Skin epidermis (tissue), 12 donors: ENCODE measurements around the gene PFKFB3.
A peak's percentile ranks its signal among the peaks of the same experiment; 100 is the strongest.
"Not testable (repeated sequence)": the region's sequence is repeated elsewhere in the genome, so short reads cannot be mapped to it uniquely, and the experiment has no call there.

Experiments
- H3K27ac ChIP-seq, 21 experiments: fragments of 200-600 bp; sonication (generic) in 11 of 21; one replicate each; pipeline ENCODE4 v1.5.0; 2020; ENCODE audit warnings: mild to moderate bottlenecking in 3 of 21, inconsistent platforms in 2 of 21, moderate library complexity in 2 of 21
- H3K4me3 ChIP-seq, 7 experiments: fragments of 200-600 bp; sonication (generic) in 2 of 7; one replicate each; pipeline ENCODE4 v1.5.0; 2020; ENCODE audit warnings: inconsistent platforms in 2 of 7, mild to moderate bottlenecking in 2 of 7, moderate library complexity in 1 of 7

Gene PFKFB3

DNA sequence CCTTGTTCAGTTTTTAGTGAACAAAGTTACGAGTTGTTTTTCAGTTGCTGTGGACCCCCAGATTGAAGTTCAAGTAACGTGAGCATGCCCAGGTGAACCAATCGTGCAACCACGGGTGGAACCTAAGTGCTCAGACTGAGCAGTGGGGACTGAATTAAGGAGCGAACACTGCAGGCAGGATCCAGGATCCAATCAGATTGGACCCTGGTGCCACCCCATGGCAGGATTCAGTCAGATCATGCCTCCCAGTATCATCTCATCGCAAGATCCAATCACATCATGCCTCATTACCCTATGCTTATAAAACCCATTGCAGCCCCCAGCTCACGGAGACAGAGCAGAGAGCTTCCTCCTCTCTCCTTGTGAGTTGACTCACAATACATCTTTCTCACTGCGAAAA, 80.9 kb downstream of the PFKFB3 start:
- Histone ChIP-seq H3K4me3 (no peak overlapping the region), H3K27ac (no peak overlapping the region)

GRCh38 chr10:6290621-6291020, 87.9 kb downstream of the PFKFB3 start:
- H3K4me3 ChIP-seq: not testable (repeated sequence)
- peak overlapping the region in 4 of 21 experiments; percentile 18 to 56 (median 45) for H3K27ac ChIP-seq

DNA sequence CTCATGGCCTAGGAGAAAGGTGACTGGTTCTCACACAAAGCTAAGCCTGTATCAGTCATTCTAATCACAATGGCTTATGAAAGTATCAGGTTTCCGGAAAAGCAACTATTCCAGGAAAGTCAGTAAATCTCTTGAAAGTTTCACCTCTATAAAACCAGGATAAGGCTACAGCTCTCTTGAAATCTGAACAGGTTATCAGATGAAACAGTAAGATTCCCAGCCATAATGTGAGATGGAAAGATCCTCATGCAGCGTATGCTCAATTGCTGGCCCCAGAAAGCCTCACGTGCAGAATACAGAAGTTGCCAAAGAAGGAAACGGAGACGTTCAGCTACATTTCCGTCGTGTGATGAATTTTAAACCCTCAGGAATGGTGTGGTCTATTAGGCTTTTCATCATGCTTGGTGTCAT, 90.0 kb downstream of the PFKFB3 start:
- H3K27ac ChIP-seq: no peak overlapping the region

DNA sequence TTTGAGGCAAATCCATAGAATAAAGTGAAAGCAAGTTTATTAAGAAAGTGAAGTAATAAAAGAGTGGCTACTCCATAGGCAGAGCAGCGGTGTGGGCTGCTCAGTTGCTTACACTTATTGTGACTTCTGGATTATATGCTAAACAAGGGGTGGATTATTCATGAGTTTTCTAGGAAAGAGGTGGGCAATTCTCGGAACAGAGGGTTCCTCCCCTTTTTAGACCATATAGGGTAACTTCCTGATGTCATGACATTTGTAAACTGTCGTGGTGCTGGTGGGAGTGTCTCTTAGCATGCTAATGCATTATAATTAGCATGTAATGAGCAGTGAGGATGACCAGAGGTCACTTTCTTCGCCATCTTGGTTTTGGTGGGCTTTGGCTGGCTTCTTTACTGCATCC, 93.7 kb downstream of the PFKFB3 start:
- H3K4me3 ChIP-seq: not testable (repeated sequence)
- peak overlapping the region in 7 of 21 experiments; percentile 9 to 63 (median 42) for H3K27ac ChIP-seq

More for the DNA sequence above, 90.0 kb downstream of the PFKFB3 start:
- H3K4me3 ChIP-seq: no peak overlapping the region

DNA sequence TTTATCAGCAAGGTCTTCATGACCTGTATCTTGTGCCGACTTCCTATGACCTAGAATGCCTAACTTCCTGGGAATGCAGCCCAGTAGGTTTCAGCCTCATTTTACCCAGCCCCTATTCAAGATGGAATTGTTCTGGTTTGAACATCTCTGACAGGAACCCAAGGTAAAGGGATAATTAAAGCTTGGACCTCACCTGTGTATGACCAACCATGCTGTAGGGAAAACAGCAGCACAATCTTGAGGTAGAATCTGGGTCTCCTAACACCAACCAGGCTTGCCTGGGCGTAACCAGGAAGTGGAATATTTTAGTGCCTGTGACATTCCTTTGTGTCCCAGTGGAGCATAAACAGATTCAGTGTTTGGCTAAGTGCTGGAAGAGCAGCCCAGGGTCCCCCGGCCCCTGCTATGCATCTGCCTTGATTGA, 94.1 kb downstream of the PFKFB3 start:
- peak overlapping the region in 7 of 21 experiments; percentile 4 to 63 (median 41) for H3K27ac ChIP-seq

DNA sequence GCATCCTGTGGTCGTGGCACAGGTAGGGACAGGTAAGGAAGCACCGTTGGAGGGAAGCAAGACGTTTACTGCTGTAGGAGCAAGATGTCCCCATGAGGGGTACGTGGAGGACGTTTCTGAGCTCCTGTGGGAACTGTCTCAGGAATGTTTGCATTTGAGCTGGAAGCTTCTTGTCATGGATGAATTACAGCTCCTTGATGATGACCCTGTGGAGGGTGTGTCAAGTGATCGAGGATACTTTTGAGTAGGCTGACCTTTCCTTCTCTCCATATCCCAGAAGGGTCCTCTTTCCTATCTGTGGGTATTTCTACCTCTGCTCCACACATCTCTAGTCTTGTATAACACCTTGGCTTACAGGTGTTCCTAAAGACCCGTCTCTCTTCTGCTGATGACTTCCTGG, 94.8 kb downstream of the PFKFB3 start:
- peak overlapping the region in 6 of 21 experiments; percentile 5 to 63 (median 42) for H3K27ac ChIP-seq
- H3K4me3 ChIP-seq: no peak overlapping the region

More for the DNA sequence above, 94.1 kb downstream of the PFKFB3 start:
- H3K4me3 ChIP-seq: no peak overlapping the region

GRCh38 chr10:6297951-6298381, 95.2 kb downstream of the PFKFB3 start:
- H3K27ac ChIP-seq: peak overlapping the region in 4 of 21 experiments; percentile 25 to 63 (median 38)

GRCh38 chr10:6298428-6298827, 95.7 kb downstream of the PFKFB3 start:
- H3K27ac ChIP-seq: peak overlapping the region in 4 of 21 experiments; percentile 22 to 80 (median 30)
- H3K4me3 ChIP-seq: no peak overlapping the region

More at GRCh38 chr10:6297951-6298381, 95.2 kb downstream of the PFKFB3 start:
- no peak overlapping the region for H3K4me3 ChIP-seq

DNA sequence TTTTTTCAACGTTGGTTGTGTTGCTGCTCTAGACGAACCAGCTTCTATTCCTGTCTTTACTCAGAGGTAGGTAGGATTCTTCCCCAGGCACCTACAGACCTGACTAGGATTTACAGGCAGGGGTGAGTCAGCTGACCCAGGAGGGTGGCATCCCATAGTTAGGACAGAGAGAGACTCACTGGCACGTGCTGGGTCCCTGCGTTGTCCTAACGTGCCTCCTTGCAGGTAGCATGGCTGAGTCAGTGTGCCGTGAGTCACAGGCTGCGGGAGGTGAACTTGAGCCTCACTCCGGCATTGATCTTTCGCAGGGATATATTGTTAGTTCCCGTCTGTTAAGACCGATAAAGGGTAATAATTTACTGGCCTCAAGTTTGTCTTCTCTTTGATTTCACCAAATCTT, 96.5 kb downstream of the PFKFB3 start:
- peak overlapping the region in 10 of 21 experiments; percentile 24 to 89 (median 67) for H3K27ac ChIP-seq
- H3K4me3 ChIP-seq: no peak overlapping the region

GRCh38 chr10:6299743-6300105, 97.0 kb downstream of the PFKFB3 start:
- no peak overlapping the region for H3K4me3 ChIP-seq
- peak overlapping the region in 14 of 21 experiments; percentile 17 to 89 (median 67) for H3K27ac ChIP-seq

DNA sequence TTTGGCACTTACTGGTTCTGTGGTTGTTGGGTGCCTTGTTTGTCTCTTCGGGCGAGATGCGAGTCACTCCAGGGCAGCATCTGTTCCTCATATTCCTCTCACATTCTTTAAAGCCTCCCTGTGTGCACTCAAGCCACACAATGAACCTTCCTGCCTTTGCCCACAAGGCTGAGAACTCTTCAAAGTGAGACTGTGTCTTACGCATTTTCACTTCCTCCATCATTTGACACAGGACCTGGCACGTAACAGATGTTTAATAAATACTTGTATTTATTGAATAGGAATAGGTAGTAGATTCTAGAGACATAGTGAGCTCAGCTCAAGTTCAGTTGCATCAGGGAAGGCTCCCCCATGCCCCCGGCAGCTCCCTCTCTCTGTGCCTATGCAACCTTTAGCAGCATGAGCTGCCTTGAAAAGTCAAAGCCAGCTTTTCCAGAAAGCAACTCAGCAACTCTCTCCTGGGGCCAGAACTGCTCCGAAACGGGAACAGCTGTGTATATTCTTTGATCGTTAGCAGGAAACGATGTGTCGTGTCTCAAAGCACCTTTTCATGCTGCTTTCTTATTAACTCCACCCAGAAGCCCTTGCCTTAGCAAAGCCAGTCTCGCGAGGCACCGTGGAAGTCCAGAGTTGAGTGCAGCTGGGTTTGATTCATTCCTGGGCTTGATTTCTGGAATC, 97.5 kb downstream of the PFKFB3 start:
- H3K27ac ChIP-seq: peak overlapping the region in 18 of 21 experiments; percentile 14 to 89 (median 62)
- H3K4me3 ChIP-seq: no peak overlapping the region

- no peak overlapping the region for H3K4me3 ChIP-seq
- peak overlapping the region in 19 of 21 experiments; percentile 13 to 89 (median 57) for H3K27ac ChIP-seq
Measured at GRCh38 chr10:6300784-6301460, 98.2 kb downstream of the PFKFB3 start.

- no peak overlapping the region for H3K4me3 ChIP-seq
- peak overlapping the region in 1 of 21 experiments; percentile 13 for H3K27ac ChIP-seq
Measured at GRCh38 chr10:6301488-6302075, 98.8 kb downstream of the PFKFB3 start.
